Measurements from ENCODE around the gene MFSD6.

- TF ChIP-seq EZH2phosphoT487 (IDR thresholded peaks at IDR 0.05; ENCODE audit: borderline replicate concordance, low read length) (no peak), EZH2 (IDR thresholded peaks at IDR 0.05; ENCODE audit: low read length, unreplicated experiment) (no peak)
Observed at GRCh38 chr2:190515687-190516086, 107.5 kb downstream of the MFSD6 start.

Data from PC-3 (cell line).